B cell (primary cell): Measurements from ENCODE around the gene PRKCH. TPM values are rescaled to one million over a fixed set of nuclear protein-coding genes. Genes with fewer than 3 reads are reported as not detected.
A peak's percentile ranks its signal among the peaks of the same experiment; 100 is the strongest.

ENCODE experiments used
- ATAC-seq: fragments of 200-7000 bp; cut with Tn5 transposase; one replicate; pipeline ENCODE4 v1.10.0; 2021; ENCODE audit warnings: low read depth, mild to moderate bottlenecking, moderate number of reproducible peaks, moderate library complexity
- CTCF ChIA-PET: fragments of 350-600 bp; sonication (Branson Sonifier 250); formaldehyde crosslinking; loops from one replicate; lab custom pipeline; 2021; ENCODE audit warnings: antibody characterized with exemption, inconsistent platforms; lab: Charles Lee
- POLR2A ChIA-PET: fragments of 350-600 bp; sonication (Branson Sonifier 250); formaldehyde crosslinking; loops from one replicate; lab custom pipeline; 2021; ENCODE audit warnings: antibody characterized with exemption; lab: Charles Lee
- DNase-seq: peaks from one replicate; pipeline ENCODE4 v3.0.0; 2013
- H2AFZ ChIP-seq: 2 replicates; pipeline ENCODE4 v1.6.1; 2012; ENCODE audit warnings: mild to moderate bottlenecking, low read depth, low read length; ENCODE audit not compliant: insufficient read depth, poor library complexity, severe bottlenecking
- H3K27ac ChIP-seq, 2 donors: 1 replicate in 1 of 2; 2 replicates in 1 of 2; pipeline ENCODE4 v1.5.1; 2012 to 2013; ENCODE audit warnings: low read length in 2 of 2, mild to moderate bottlenecking in 2 of 2, moderate library complexity in 1 of 2
- H3K27me3 ChIP-seq, 4 experiments: fragments of 200-600 bp in 1 of 4; sonication (generic) in 1 of 4; replicated peaks in 1 of 4; 1 replicate in 2 of 4; 2 replicates in 2 of 4; pipeline versions ENCODE4 v1.6.1 to v1.7.0; 2013 to 2016; ENCODE audit warnings: low read length in 3 of 4, mild to moderate bottlenecking in 2 of 4, mixed read lengths in 1 of 4, moderate library complexity in 1 of 4; ENCODE audit not compliant: insufficient read depth in 4 of 4, control insufficient read depth in 3 of 4; ENCODE audit errors: control extremely low read depth in 1 of 4
- H3K36me3 ChIP-seq, 2 experiments: replicated peaks in 1 of 2; 1 replicate in 1 of 2; 2 replicates in 1 of 2; pipeline versions ENCODE4 v1.6.1 to v1.7.1; 2013; ENCODE audit warnings: low read length in 1 of 2; ENCODE audit not compliant: insufficient read depth in 2 of 2, control insufficient read depth in 1 of 2; ENCODE audit errors: control extremely low read depth in 1 of 2, extremely low read depth in 1 of 2
- H3K4me1 ChIP-seq, 2 donors: fragments of 200-600 bp in 1 of 2; sonication (generic) in 1 of 2; 1 replicate in 1 of 2; 2 replicates in 1 of 2; pipeline versions ENCODE4 v1.5.1 to v1.6.1; 2013 to 2017; ENCODE audit warnings: low read length in 2 of 2; ENCODE audit not compliant: control insufficient read depth in 2 of 2, insufficient read depth in 2 of 2
- H3K4me2 ChIP-seq: replicated peaks from 2 replicates; pipeline ENCODE3; 2012; ENCODE audit warnings: mild to moderate bottlenecking, low read depth, low read length; ENCODE audit not compliant: poor library complexity, severe bottlenecking
- H3K4me3 ChIP-seq, 5 experiments: fragments of 200-600 bp in 1 of 5; sonication (generic) in 1 of 5; 1 replicate in 3 of 5; 2 replicates in 2 of 5; pipeline versions ENCODE4 v1.5.1 to v1.7.0; 2011 to 2016; ENCODE audit warnings: low read length in 4 of 5, mild to moderate bottlenecking in 4 of 5, low read depth in 2 of 5, control low read depth in 1 of 5, moderate library complexity in 1 of 5; ENCODE audit not compliant: insufficient read depth in 1 of 5; ENCODE audit errors: control extremely low read depth in 1 of 5, extremely low read depth in 1 of 5
- H3K79me2 ChIP-seq: fragments of 200-600 bp; sonication (generic); one replicate; pipeline ENCODE4 v1.6.0; 2016; ENCODE audit warnings: low read length; ENCODE audit not compliant: control insufficient read depth, insufficient read depth
- H3K9ac ChIP-seq: fragments of 200-600 bp; sonication (generic); 2 replicates; pipeline ENCODE4 v1.6.1; 2017; ENCODE audit warnings: mild to moderate bottlenecking, low read length, moderate library complexity
- H3K9me3 ChIP-seq, 3 donors: one replicate each; pipeline versions ENCODE4 v1.6.1 to v1.7.1; 2013; ENCODE audit warnings: low read length in 2 of 3; ENCODE audit not compliant: control insufficient read depth in 2 of 3, insufficient read depth in 1 of 3; ENCODE audit errors: control extremely low read depth in 1 of 3
- H4K20me1 ChIP-seq: 2 replicates; pipeline ENCODE4 v1.6.0; 2012; ENCODE audit warnings: mild to moderate bottlenecking, low read length; ENCODE audit not compliant: insufficient read depth, control insufficient read depth, poor library complexity, severe bottlenecking
- H3K27ac Mint-ChIP-seq: one replicate; pipeline ENCODE4 v1.8.0; 2021; ENCODE audit warnings: mixed read lengths
- H3K27me3 Mint-ChIP-seq: one replicate; pipeline ENCODE4 v1.8.0; 2021; ENCODE audit warnings: mixed read lengths
- H3K4me1 Mint-ChIP-seq: one replicate; pipeline ENCODE4 v1.8.0; 2021; ENCODE audit warnings: mixed read lengths
- H3K4me3 Mint-ChIP-seq: one replicate; pipeline ENCODE4 v1.8.0; 2021; ENCODE audit warnings: mixed read lengths
- H3K9me3 Mint-ChIP-seq: one replicate; pipeline ENCODE4 v1.8.0; 2022; ENCODE audit warnings: mixed read lengths; ENCODE audit not compliant: insufficient read depth
- EZH2 ChIP-seq: IDR thresholded peaks from 2 replicates; pipeline ENCODE4 v1.6.1; 2012; ENCODE audit warnings: borderline replicate concordance, low read depth, mild to moderate bottlenecking, moderate library complexity, low read length; ENCODE audit not compliant: insufficient read depth, poor library complexity, severe bottlenecking
- WGBS: methylation state at CpG from one replicate; pipeline ENCODE4 v1.1.5; 2013; ENCODE audit warnings: missing lambda C conversion rate; ENCODE audit not compliant: insufficient coverage; 5-methylcytosine and 5-hydroxymethylcytosine counted together
- intact Hi-C: fragments of 100-400 bp; cut with micrococcal nuclease; formaldehyde crosslinking; loops from one replicate; pipeline ENCODE4 v1.10.0; 2022
- polyA plus RNA-seq: library from polyadenylated mRNA; depleted of rRNA; stranded (reverse); fragments of >200 nt; gene quantifications from 2 replicates; pipeline ENCODE4 v1.2.3, GENCODE V29; 2012
- total RNA-seq, 2 donors: library from RNA; stranded (reverse); fragments of 120-200 nt in 1 of 2; gene quantifications; 1 replicate in 1 of 2; 2 replicates in 1 of 2; pipeline versions ENCODE4 v1.2.3 to v1.2.4, GENCODE V29; 2013 to 2022
- TF ChIP-seq, protein P1 (sequence below): fragments of 200-600 bp; IDR thresholded peaks from one replicate; pipeline ENCODE4 v1.8.0; 2022; ENCODE audit warnings: antibody characterized with exemption, mild to moderate bottlenecking

Gene PRKCH
- total and polyA plus RNA-seq, 2 donors (not counting 1 experiment from before 2014, with no cell fraction given) = 2.0 to 5.0 TPM

DNA sequence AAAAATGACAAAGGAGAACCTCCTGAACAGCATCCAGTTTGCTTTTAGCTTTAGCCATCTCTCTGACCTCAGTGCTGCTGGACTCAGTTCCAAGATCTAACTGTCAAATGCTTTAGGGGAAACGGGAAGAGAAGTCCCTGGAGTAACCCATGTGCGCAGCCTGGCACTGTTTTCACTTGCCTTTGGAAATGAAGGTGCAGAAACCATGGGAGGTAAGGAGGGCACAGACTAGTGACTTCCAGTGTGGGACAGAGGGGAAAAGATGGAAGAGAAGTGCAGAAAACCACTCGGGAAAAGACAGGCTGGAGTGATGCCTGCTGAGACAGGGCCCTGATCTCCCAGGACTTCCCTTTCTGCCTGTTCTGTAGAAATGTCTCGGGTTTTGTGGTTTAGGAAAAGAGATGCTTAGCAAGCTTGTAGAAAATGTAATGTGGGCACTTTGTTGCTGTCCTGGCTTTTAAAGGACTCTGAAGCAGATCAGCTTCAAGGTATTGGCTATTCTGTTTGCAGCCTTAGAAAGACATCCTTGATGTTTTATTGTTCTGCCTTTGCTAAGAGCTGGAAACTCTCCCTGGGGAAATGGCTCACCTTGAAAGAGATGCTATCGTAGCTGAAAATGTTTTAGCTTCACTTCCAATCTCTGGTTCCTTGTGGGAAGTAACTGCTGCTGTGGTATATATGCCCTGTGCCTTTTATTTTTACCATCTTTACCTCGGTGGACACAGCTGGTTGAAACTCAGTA lies 249.3 kb downstream of the PRKCH start:
- Histone ChIP-seq H4K20me1 (no peaks in the 10 kb centered on the region), H3K9ac (no peak overlapping the region), H3K27ac (peak overlapping the region in 1 of 2 donors; percentile 7), H3K27me3 (no peaks in the 10 kb centered on the region), H3K4me1 (peaks cover 35 to 40% of the 10 kb centered on the region in 2 donors), H3K36me3 (no peaks in the 10 kb centered on the region), H3K4me3 (no peak overlapping the region), H3K4me2 (peak overlapping the region; percentile 89), H3K9me3 (no peaks in the 10 kb centered on the region), H2AFZ (no peak overlapping the region), H3K79me2 (peaks cover 3% of the 10 kb centered on the region)
- ChIA-PET CTCF (interaction anchor here (1.3 to 7.0 kb wide), 4 partner anchors 18 to 159 kb away, joined by 3 to 76 read pairs (median 8); no protein-coding TSS in a partner anchor), POLR2A (no interaction called here)
- intact Hi-C loops = no loop called here
- no peaks in the 10 kb centered on the region for H3K9me3 Mint-ChIP-seq
- no peaks in the 10 kb centered on the region for H3K27me3 Mint-ChIP-seq
- 72% methylated on average over 6 of the region's 6 CpGs for WGBS
- TF ChIP-seq, protein P1, sequence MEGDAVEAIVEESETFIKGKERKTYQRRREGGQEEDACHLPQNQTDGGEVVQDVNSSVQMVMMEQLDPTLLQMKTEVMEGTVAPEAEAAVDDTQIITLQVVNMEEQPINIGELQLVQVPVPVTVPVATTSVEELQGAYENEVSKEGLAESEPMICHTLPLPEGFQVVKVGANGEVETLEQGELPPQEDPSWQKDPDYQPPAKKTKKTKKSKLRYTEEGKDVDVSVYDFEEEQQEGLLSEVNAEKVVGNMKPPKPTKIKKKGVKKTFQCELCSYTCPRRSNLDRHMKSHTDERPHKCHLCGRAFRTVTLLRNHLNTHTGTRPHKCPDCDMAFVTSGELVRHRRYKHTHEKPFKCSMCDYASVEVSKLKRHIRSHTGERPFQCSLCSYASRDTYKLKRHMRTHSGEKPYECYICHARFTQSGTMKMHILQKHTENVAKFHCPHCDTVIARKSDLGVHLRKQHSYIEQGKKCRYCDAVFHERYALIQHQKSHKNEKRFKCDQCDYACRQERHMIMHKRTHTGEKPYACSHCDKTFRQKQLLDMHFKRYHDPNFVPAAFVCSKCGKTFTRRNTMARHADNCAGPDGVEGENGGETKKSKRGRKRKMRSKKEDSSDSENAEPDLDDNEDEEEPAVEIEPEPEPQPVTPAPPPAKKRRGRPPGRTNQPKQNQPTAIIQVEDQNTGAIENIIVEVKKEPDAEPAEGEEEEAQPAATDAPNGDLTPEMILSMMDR = no peak
- TF ChIP-seq EZH2 = no peak
- H3K4me1 Mint-ChIP-seq = peaks cover 48% of the 10 kb centered on the region
- peak overlapping the region; percentile 57 for H3K27ac Mint-ChIP-seq
- no peak for ATAC-seq
- H3K4me3 Mint-ChIP-seq = no peak overlapping the region
- no peak for DNase-seq

DNA sequence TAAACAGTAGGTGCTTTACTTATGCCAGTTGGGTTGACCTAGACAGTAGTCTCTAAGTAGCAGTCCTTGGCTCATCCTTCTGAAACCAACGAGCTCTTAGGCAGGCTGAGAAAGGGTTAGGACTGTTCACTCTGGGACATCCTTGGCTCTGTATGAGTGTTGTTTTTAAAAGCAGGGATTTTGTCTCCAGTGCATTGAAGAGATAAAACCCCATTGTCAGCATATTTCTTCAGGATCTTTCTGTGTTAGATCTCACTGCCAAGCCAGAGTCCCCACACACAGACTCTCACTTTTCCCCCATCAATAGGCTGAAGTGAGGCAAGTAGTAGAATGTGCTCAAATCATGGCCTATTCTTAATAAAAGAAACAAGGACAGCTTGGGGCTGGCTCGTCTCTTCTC lies 250.5 kb downstream of the PRKCH start:
- Histone ChIP-seq H3K4me2 (no peak overlapping the region), H3K36me3 (no peaks in the 10 kb centered on the region), H3K4me1 (peaks cover 35 to 40% of the 10 kb centered on the region in 2 donors), H4K20me1 (no peaks in the 10 kb centered on the region), H2AFZ (no peak overlapping the region), H3K27ac (no peak overlapping the region), H3K9ac (no peak overlapping the region), H3K27me3 (no peaks in the 10 kb centered on the region), H3K4me3 (no peak overlapping the region), H3K9me3 (no peaks in the 10 kb centered on the region), H3K79me2 (peaks cover 3% of the 10 kb centered on the region)
- DNase-seq (no peak), ATAC-seq (no peak)
- intact Hi-C loops = no loop called here
- TF ChIP-seq, protein P1 = no peak
- TF ChIP-seq EZH2 = no peak
- ChIA-PET CTCF (interaction anchor here (2.1 to 7.0 kb wide), 2 partner anchors 94 to 159 kb away, joined by 6 to 76 read pairs; no protein-coding TSS in a partner anchor), POLR2A (no interaction called here)
- H3K27me3 Mint-ChIP-seq = no peaks in the 10 kb centered on the region
- no peaks in the 10 kb centered on the region for H3K9me3 Mint-ChIP-seq
- no peak overlapping the region for H3K27ac Mint-ChIP-seq
- no peak overlapping the region for H3K4me3 Mint-ChIP-seq
- H3K4me1 Mint-ChIP-seq = peaks cover 48% of the 10 kb centered on the region
- WGBS = no CpG with 5 or more reads among the region's 2 CpGs
